Thyroid gland (tissue), 4 donors: Measurements from ENCODE around the gene NPIPA3.
"Not testable (repeated sequence)": the region's sequence is repeated elsewhere in the genome, so short reads cannot be mapped to it uniquely, and the experiment has no call there.

Experiments used
- POLR2A ChIP-seq, 2 donors: fragments of 450-650 bp; IDR thresholded peaks; one replicate each; pipeline ENCODE4 v1.6.1; 2017; ENCODE audit warnings: antibody characterized with exemption in 2 of 2, mild to moderate bottlenecking in 2 of 2, moderate library complexity in 1 of 2
- TF ChIP-seq, protein P1 (sequence below), 6 experiments: fragments of 200-600 bp in 3 of 6; fragments of 450-650 bp in 3 of 6; sonication (generic) in 3 of 6; IDR thresholded peaks; one replicate each; pipeline ENCODE4 v1.5.1; 2016 to 2019; ENCODE audit warnings: antibody characterized with exemption in 6 of 6, mild to moderate bottlenecking in 2 of 6, inconsistent platforms in 1 of 6, moderate library complexity in 1 of 6

DNA sequence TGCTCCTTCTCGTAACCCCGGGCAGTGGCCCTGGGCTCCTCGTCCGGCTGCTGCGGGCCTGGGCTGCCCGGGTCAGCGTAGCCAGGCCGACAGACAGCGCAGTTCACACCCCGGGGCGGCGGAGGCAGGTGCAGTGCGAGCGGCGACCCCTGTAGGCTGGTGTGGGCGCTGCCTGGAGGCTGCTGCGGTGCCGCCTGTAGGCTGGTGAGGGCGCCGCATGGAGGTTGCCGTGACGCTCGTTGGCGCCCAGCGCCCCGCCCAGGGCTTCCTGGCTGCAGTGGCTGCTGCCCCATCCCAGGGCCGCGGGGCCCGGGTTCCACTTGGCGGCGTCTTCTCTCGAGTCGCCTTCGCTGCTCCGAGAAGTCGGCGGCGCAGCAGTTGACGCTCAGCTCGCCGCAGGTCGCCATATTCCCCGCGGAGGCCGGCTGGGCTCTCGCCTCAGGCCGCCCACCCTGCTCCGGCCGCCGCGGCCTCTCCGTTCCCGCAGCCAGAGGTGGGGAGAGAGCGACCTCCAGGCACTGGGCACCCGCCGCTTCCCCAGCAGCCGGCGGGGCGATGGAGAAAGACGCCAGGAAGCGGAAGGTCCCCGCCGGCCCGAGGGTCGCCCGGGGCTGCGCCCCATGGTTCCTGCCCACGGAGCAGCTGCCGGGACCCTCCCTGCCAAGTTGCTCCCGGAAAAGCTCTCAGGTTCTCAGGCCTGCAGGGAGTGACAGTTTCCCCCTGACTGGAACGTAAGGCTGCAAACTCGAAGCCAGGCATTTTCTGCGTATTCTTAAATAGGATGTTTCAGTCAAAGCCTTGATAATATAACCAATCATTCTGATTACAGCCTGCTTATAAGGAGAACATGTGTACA lies 39.3 kb downstream of the NPIPA3 start, which contains the start of gene NPIPA2:
- TF ChIP-seq, protein P1, sequence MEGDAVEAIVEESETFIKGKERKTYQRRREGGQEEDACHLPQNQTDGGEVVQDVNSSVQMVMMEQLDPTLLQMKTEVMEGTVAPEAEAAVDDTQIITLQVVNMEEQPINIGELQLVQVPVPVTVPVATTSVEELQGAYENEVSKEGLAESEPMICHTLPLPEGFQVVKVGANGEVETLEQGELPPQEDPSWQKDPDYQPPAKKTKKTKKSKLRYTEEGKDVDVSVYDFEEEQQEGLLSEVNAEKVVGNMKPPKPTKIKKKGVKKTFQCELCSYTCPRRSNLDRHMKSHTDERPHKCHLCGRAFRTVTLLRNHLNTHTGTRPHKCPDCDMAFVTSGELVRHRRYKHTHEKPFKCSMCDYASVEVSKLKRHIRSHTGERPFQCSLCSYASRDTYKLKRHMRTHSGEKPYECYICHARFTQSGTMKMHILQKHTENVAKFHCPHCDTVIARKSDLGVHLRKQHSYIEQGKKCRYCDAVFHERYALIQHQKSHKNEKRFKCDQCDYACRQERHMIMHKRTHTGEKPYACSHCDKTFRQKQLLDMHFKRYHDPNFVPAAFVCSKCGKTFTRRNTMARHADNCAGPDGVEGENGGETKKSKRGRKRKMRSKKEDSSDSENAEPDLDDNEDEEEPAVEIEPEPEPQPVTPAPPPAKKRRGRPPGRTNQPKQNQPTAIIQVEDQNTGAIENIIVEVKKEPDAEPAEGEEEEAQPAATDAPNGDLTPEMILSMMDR (IDR thresholded peaks at IDR 0.05): not testable (repeated sequence)
- TF ChIP-seq POLR2A (IDR thresholded peaks at IDR 0.05): not testable (repeated sequence)
